H1 (cell line): ENCODE results near the gene LCAT. TPM values are rescaled to one million over a fixed set of nuclear protein-coding genes. Genes with fewer than 3 reads are reported as not detected.

Source experiments
- CTCF ChIA-PET: fragments of 300-600 bp; sonication (Branson Sonifier 250); formaldehyde crosslinking; loops from one replicate; lab custom pipeline; 2021; ENCODE audit not compliant: partially characterized antibody; lab: Charles Lee
- POLR2A ChIA-PET: fragments of 300-600 bp; sonication (Branson Sonifier 250); formaldehyde crosslinking; loops from one replicate; lab custom pipeline; 2021; ENCODE audit warnings: inconsistent platforms; ENCODE audit not compliant: partially characterized antibody; lab: Charles Lee
- DNase-seq, 2 experiments: peaks; one replicate each; pipeline versions ENCODE4 v3.0.0 to v3.0.0-alpha.2; 2010 to 2022; ENCODE audit warnings: low spot score in 2 of 2, low read depth in 1 of 2, mixed read lengths in 1 of 2
- FAIRE-seq: peaks from 2 replicates; lab custom pipeline; 2011; peaks lifted over from hg19 to GRCh38; lab: Jason Lieb, UNC
- H2AFZ ChIP-seq: 2 replicates; pipeline ENCODE4 v1.8.1; 2012; ENCODE audit warnings: low read length, inconsistent platforms
- H2AK5ac ChIP-seq: 2 replicates; pipeline ENCODE4 v1.6.1; 2013; ENCODE audit warnings: low read depth, low read length
- H2BK120ac ChIP-seq: replicated peaks from 2 replicates; pipeline ENCODE3; 2013; ENCODE audit warnings: low read depth, low read length, inconsistent platforms
- H2BK12ac ChIP-seq: 2 replicates; pipeline ENCODE4 v1.6.1; 2013; ENCODE audit warnings: low read depth, low read length
- H2BK15ac ChIP-seq: 2 replicates; pipeline ENCODE4 v1.6.1; 2013; ENCODE audit warnings: low read length
- H2BK20ac ChIP-seq: 2 replicates; pipeline ENCODE4 v1.6.1; 2013; ENCODE audit warnings: low read length
- H2BK5ac ChIP-seq: 2 replicates; pipeline ENCODE4 v1.6.1; 2013; ENCODE audit warnings: low read depth, low read length
- H3K14ac ChIP-seq: 2 replicates; pipeline ENCODE4 v1.6.1; 2013; ENCODE audit warnings: inconsistent platforms; ENCODE audit not compliant: insufficient read length
- H3K18ac ChIP-seq: 2 replicates; pipeline ENCODE4 v1.6.1; 2013; ENCODE audit warnings: low read length; ENCODE audit errors: extremely low read depth
- H3K23ac ChIP-seq: 2 replicates; pipeline ENCODE4 v1.6.1; 2013; ENCODE audit warnings: inconsistent platforms; ENCODE audit not compliant: insufficient read length
- H3K23me2 ChIP-seq: 2 replicates; pipeline ENCODE4 v1.6.1; 2013; ENCODE audit warnings: low read depth, low read length
- H3K27ac ChIP-seq: 2 replicates; pipeline ENCODE4 v1.6.1; 2011; ENCODE audit warnings: low read depth, low read length, inconsistent platforms
- H3K27me3 ChIP-seq, 4 experiments: replicated peaks in 1 of 4; 1 replicate in 1 of 4; 2 replicates in 3 of 4; pipeline versions ENCODE4 v1.6.1 to v1.8.1; 2011 to 2013; ENCODE audit warnings: low read length in 3 of 4, mild to moderate bottlenecking in 3 of 4, inconsistent platforms in 2 of 4, mixed read lengths in 2 of 4, moderate library complexity in 1 of 4; ENCODE audit not compliant: control insufficient read depth in 3 of 4, insufficient read depth in 3 of 4; ENCODE audit errors: extremely low read depth in 1 of 4
- H3K36me3 ChIP-seq, 4 experiments: 2 replicates each; pipeline versions ENCODE4 v1.6.1 to v1.8.1; 2011 to 2013; ENCODE audit warnings: mild to moderate bottlenecking in 4 of 4, low read length in 3 of 4, moderate library complexity in 2 of 4, control low read depth in 1 of 4, inconsistent platforms in 1 of 4; ENCODE audit not compliant: insufficient read depth in 4 of 4, control insufficient read depth in 2 of 4
- H3K4ac ChIP-seq: replicated peaks from 2 replicates; pipeline ENCODE3; 2013; ENCODE audit warnings: low read length, low read depth, mixed read lengths, inconsistent platforms; ENCODE audit not compliant: insufficient read length
- H3K4me1 ChIP-seq, 4 experiments: replicated peaks in 1 of 4; 1 replicate in 1 of 4; 2 replicates in 3 of 4; pipeline versions ENCODE4 v1.6.1 to v1.8.1; 2011 to 2013; ENCODE audit warnings: low read length in 3 of 4, inconsistent platforms in 2 of 4, mixed read lengths in 1 of 4; ENCODE audit not compliant: insufficient read depth in 4 of 4, control insufficient read depth in 3 of 4
- H3K4me2 ChIP-seq, 2 experiments: 2 replicates each; pipeline versions ENCODE4 v1.6.1 to v1.8.1; 2011 to 2013; ENCODE audit warnings: low read depth in 2 of 2, low read length in 2 of 2, control low read depth in 1 of 2, inconsistent platforms in 1 of 2, mild to moderate bottlenecking in 1 of 2; ENCODE audit not compliant: insufficient read depth in 1 of 2
- H3K4me3 ChIP-seq, 4 experiments: fragments of 200-600, 300-600 bp in 1 of 4; sonication (generic), shearing (Covaris generic), sonication (Bioruptor Twin) in 1 of 4; 2 replicates each; pipeline versions ENCODE4 v1.5.1 to v1.8.1; 2011 to 2016; ENCODE audit warnings: low read length in 4 of 4, low read depth in 3 of 4, control low read depth in 2 of 4, inconsistent platforms in 2 of 4, mild to moderate bottlenecking in 2 of 4, mixed read lengths in 1 of 4, moderate library complexity in 1 of 4; ENCODE audit not compliant: insufficient read depth in 2 of 4; ENCODE audit errors: extremely low read depth in 1 of 4
- H3K56ac ChIP-seq: replicated peaks from 2 replicates; pipeline ENCODE3; 2013; ENCODE audit warnings: low read depth, mild to moderate bottlenecking, mixed read lengths, low read length, inconsistent platforms; ENCODE audit not compliant: insufficient read length
- H3K79me1 ChIP-seq: 2 replicates; pipeline ENCODE4 v1.6.1; 2013; ENCODE audit warnings: low read depth, low read length, control low read depth
- H3K79me2 ChIP-seq, 2 experiments: 2 replicates each; pipeline versions ENCODE4 v1.6.1 to v1.8.1; 2012 to 2013; ENCODE audit warnings: low read length in 2 of 2, mild to moderate bottlenecking in 2 of 2, inconsistent platforms in 1 of 2; ENCODE audit not compliant: insufficient read depth in 2 of 2, control insufficient read depth in 1 of 2
- H3K9ac ChIP-seq, 4 experiments: replicated peaks in 1 of 4; 1 replicate in 1 of 4; 2 replicates in 3 of 4; pipeline versions ENCODE4 v1.6.1 to v1.8.1; 2011 to 2013; ENCODE audit warnings: low read depth in 3 of 4, low read length in 3 of 4, control low read depth in 2 of 4, mild to moderate bottlenecking in 2 of 4, moderate library complexity in 2 of 4, inconsistent platforms in 1 of 4; ENCODE audit errors: extremely low read depth in 1 of 4
- H3K9me3 ChIP-seq, 2 experiments: 2 replicates each; pipeline versions ENCODE4 v1.6.1 to v1.8.1; 2012 to 2013; ENCODE audit warnings: mild to moderate bottlenecking in 2 of 2, moderate library complexity in 2 of 2, control low read depth in 1 of 2, inconsistent platforms in 1 of 2, low read depth in 1 of 2, low read length in 1 of 2, mixed read lengths in 1 of 2; ENCODE audit not compliant: insufficient read depth in 2 of 2
- H4K20me1 ChIP-seq, 2 experiments: replicated peaks in 1 of 2; 2 replicates each; pipeline versions ENCODE3 to v1.8.1; 2011 to 2013; ENCODE audit warnings: inconsistent platforms in 2 of 2, low read length in 2 of 2, mild to moderate bottlenecking in 1 of 2; ENCODE audit not compliant: insufficient read depth in 2 of 2, control insufficient read depth in 1 of 2
- H4K5ac ChIP-seq: 2 replicates; pipeline ENCODE4 v1.6.1; 2013; ENCODE audit warnings: low read length, low read depth, mixed read lengths, inconsistent platforms; ENCODE audit not compliant: insufficient read length
- H4K8ac ChIP-seq: 2 replicates; pipeline ENCODE4 v1.8.0; 2013; ENCODE audit warnings: mild to moderate bottlenecking, moderate library complexity, low read length, inconsistent platforms; ENCODE audit not compliant: insufficient read depth; ENCODE audit errors: extremely low read depth
- H4K91ac ChIP-seq: replicated peaks from 2 replicates; pipeline ENCODE3; 2013; ENCODE audit warnings: low read length, mixed read lengths, inconsistent platforms; ENCODE audit not compliant: insufficient read length
- CTBP2 ChIP-seq: IDR thresholded peaks from 2 replicates; pipeline ENCODE4 v1.7.0; 2011; ENCODE audit warnings: borderline replicate concordance, mild to moderate bottlenecking, moderate library complexity, mixed read lengths, low read length; ENCODE audit not compliant: insufficient read depth, insufficient read length
- JUND ChIP-seq: IDR thresholded peaks from 2 replicates; pipeline ENCODE4 v1.6.1; 2011; ENCODE audit warnings: mild to moderate bottlenecking, improper control_type of control experiment, low read length
- KDM1A ChIP-seq: fragments of 200-600, 300-600 bp; sonication (generic); IDR thresholded peaks from 2 replicates; pipeline ENCODE4 v1.7.1; 2016; ENCODE audit warnings: mild to moderate bottlenecking, low read length, borderline replicate concordance
- POU5F1 ChIP-seq: IDR thresholded peaks from 2 replicates; pipeline ENCODE4 v1.6.1; 2011; ENCODE audit warnings: low read depth, mild to moderate bottlenecking, low read length, moderate library complexity
- RBBP5 ChIP-seq: IDR thresholded peaks from 2 replicates; pipeline ENCODE4 v1.7.1; 2012; ENCODE audit warnings: low read depth, mild to moderate bottlenecking, inconsistent platforms, low read length, moderate library complexity, borderline replicate concordance
- SAP30 ChIP-seq: fragments of 300-600 bp; sonication (generic); IDR thresholded peaks from 2 replicates; pipeline ENCODE4 v1.7.1; 2012; ENCODE audit warnings: low read length, moderate library complexity, mild to moderate bottlenecking, inconsistent platforms; ENCODE audit not compliant: insufficient read depth, insufficient replicate concordance
- TAF1 ChIP-seq: IDR thresholded peaks from 2 replicates; pipeline ENCODE4 v1.6.1; 2011; ENCODE audit warnings: mild to moderate bottlenecking, low read depth, low read length
- TAF7 ChIP-seq: optimal IDR thresholded peaks from 2 replicates; pipeline ENCODE3; 2011; ENCODE audit warnings: low read depth, mild to moderate bottlenecking, inconsistent platforms, low read length, moderate library complexity, borderline replicate concordance
- TBP ChIP-seq: IDR thresholded peaks from 2 replicates; pipeline ENCODE4 v1.6.1; 2011; ENCODE audit warnings: low read depth, low read length, improper control_type of control experiment
- USF2 ChIP-seq: IDR thresholded peaks from 2 replicates; pipeline ENCODE4 v1.6.1; 2011; ENCODE audit warnings: low read length, improper control_type of control experiment
- WGBS, 2 experiments: shearing (Covaris generic) in 1 of 2; methylation state at CpG; one replicate each; pipeline versions ENCODE4 v1.1.6 to v1.1.7; 2013 to 2015; ENCODE audit warnings: low lambda C conversion rate in 2 of 2, mixed read lengths in 2 of 2, inconsistent platforms in 1 of 2, low coverage in 1 of 2, missing lambda C conversion rate in 1 of 2; ENCODE audit not compliant: insufficient replicate concordance in 2 of 2, insufficient coverage in 1 of 2, insufficient read length in 1 of 2; ENCODE audit errors: extremely low coverage in 1 of 2, missing lambda C conversion rate in 1 of 2; 5-methylcytosine and 5-hydroxymethylcytosine counted together
- polyA plus RNA-seq, 7 experiments: library from polyadenylated mRNA; depleted of rRNA in 3 of 7; stranded (reverse) in 5 of 7; unstranded in 2 of 7; fragments of >200 nt in 5 of 7; fragments of 200-250 nt in 2 of 7; gene quantifications; 1 replicate in 5 of 7; 2 replicates in 1 of 7; 4 replicates in 1 of 7; pipeline versions ENCODE4 v1.2.1 to v1.2.3, GENCODE V29; 2011 to 2013; ENCODE audit warnings: missing spikeins in 2 of 7, mixed read lengths in 2 of 7
- total RNA-seq: library from RNA; stranded (reverse); fragmentation: NEBNext Ultra II Directional; extraction: Animal tissue kit (Norgen Biotek cat#: 25700); gene quantifications from 2 replicates; pipeline ENCODE4 v1.2.1, GENCODE V29; 2021

Gene LCAT
- total and polyA plus RNA-seq, 2 of the 8 experiments (the other 6 are each of a cell fraction or from before 2014, with no cell fraction given), result 9.4 to 19.6 TPM

- Histone ChIP-seq H3K23me2 (no peaks in the 10 kb centered on the region), H3K4me3 (no peak overlapping the region), H3K79me1 (peaks cover 6% of the 10 kb centered on the region; the same call in 1 of the 2 replicates), H3K14ac (no peak overlapping the region), H2BK20ac (no peak overlapping the region), H3K56ac (no peak overlapping the region), H4K8ac (no peak overlapping the region), H2BK120ac (no peak overlapping the region), H3K4ac (no peak overlapping the region), H3K27me3 (no peaks in the 10 kb centered on the region), H2AK5ac (no peak overlapping the region), H3K18ac (no peak overlapping the region), H2AFZ (no peak overlapping the region), H3K23ac (no peak overlapping the region), H2BK12ac (no peak overlapping the region), H4K91ac (no peak overlapping the region), H3K4me1 (peaks cover 0 to 7% (median 3%) of the 10 kb centered on the region in 4 experiments; a peak in 3 of 7 replicates), H3K79me2 (no peaks in the 10 kb centered on the region), H2BK15ac (no peak overlapping the region), H4K20me1 (peaks cover 4 to 23% of the 10 kb centered on the region in 2 experiments), H3K9me3 (no peaks in the 10 kb centered on the region), H3K36me3 (peaks cover 4 to 28% (median 25%) of the 10 kb centered on the region in 4 experiments; a peak in 6 of 8 replicates), H3K4me2 (no peak overlapping the region), H3K27ac (no peak overlapping the region), H4K5ac (no peak overlapping the region), H2BK5ac (no peak overlapping the region; the same call in 1 of the 2 replicates), H3K9ac (no peak overlapping the region)
- DNase-seq (no peak), FAIRE-seq (no peak)
- ChIA-PET POLR2A (interaction anchor here (0.6 to 1.8 kb wide), 8 partner anchors 10 to 1222 kb away, joined by 3 to 5 read pairs (median 3); partner anchors contain the start of genes DDX28, DUS2 and LCAT), CTCF (interaction anchor here (1.0 to 10.9 kb wide), 5 partner anchors 15 to 105 kb away, joined by 3 to 90 read pairs (median 5); partner anchors contain the start of gene LCAT)
- 95% methylated on average over 11 of the region's 11 CpGs; no CpG with 5 or more reads in 1 of the 2 experiments for WGBS, 2 experiments
- TF ChIP-seq TBP, result no peak
- TF ChIP-seq POU5F1, result no peak
- no peak for TF ChIP-seq USF2
- no peak for TF ChIP-seq TAF1
- TF ChIP-seq CTBP2, result no peak
- no peak for TF ChIP-seq JUND
- no peak for TF ChIP-seq RBBP5
- TF ChIP-seq KDM1A, result no peak
- no peak for TF ChIP-seq TAF7
- TF ChIP-seq SAP30, result no peak
Measured at GRCh38 chr16:67959536-67960329, 15.8 kb upstream of the LCAT start.
